ENCODE measurements around the gene LRG1. TPM values are rescaled to one million over a fixed set of nuclear protein-coding genes. Genes with fewer than 3 reads are reported as not detected.

Gene LRG1
- total and polyA plus RNA-seq, 2 of the 13 experiments (the other 11 are each of a cell fraction or from before 2014, with no cell fraction given), result 12.0 to 39.3 TPM

- peak; percentile 72; the same call in 1 of the 2 replicates for TF ChIP-seq ARID3A (IDR thresholded peaks at IDR 0.05; ENCODE audit: low read depth, low read length)
- peak; percentile 10 for TF ChIP-seq SKI (IDR thresholded peaks at IDR 0.05; ENCODE audit: partially characterized antibody)
- peak; percentile 47; the same call in 1 of the 2 replicates for TF ChIP-seq ZNF788 (CRISPR knock-in tag; IDR thresholded peaks at IDR 0.05; ENCODE audit: borderline replicate concordance)
- TF ChIP-seq ZFP36L1 (CRISPR knock-in tag; IDR thresholded peaks at IDR 0.05), result no peak
- TF ChIP-seq SPEN (CRISPR knock-in tag; IDR thresholded peaks at IDR 0.05; ENCODE audit: low read depth), result no peak
- peak; percentile 22; the same call in 1 of the 2 replicates for TF ChIP-seq PHF8 (CRISPR knock-in tag; IDR thresholded peaks at IDR 0.05)
- no peak for TF ChIP-seq ZNF605 (CRISPR knock-in tag; IDR thresholded peaks at IDR 0.05)
- TF ChIP-seq AKAP8 (CRISPR knock-in tag; IDR thresholded peaks at IDR 0.05), result no peak
- no peak for TF ChIP-seq HNF4G (IDR thresholded peaks at IDR 0.05; ENCODE audit: borderline replicate concordance, low read depth, low read length)
- TF ChIP-seq HNF4G (CRISPR knock-in tag; IDR thresholded peaks at IDR 0.05; ENCODE audit: borderline replicate concordance, low read depth), result 0 out of 2 replicates have a peak, but pooled peaks have one; percentile 33
- peak; percentile 54 for TF ChIP-seq ZFX (CRISPR knock-in tag; IDR thresholded peaks at IDR 0.05; ENCODE audit: low read depth)
- 0 out of 2 replicates have a peak, but pooled peaks have one; percentile 32 for TF ChIP-seq HIC2 (CRISPR knock-in tag; IDR thresholded peaks at IDR 0.05; ENCODE audit: low read depth)
- TF ChIP-seq ZFP37 (CRISPR knock-in tag; IDR thresholded peaks at IDR 0.05; ENCODE audit: borderline replicate concordance), result no peak
- no peak for TF ChIP-seq ZNF367 (CRISPR knock-in tag; IDR thresholded peaks at IDR 0.05; ENCODE audit: borderline replicate concordance)
- no peak for TF ChIP-seq ZNF607 (CRISPR knock-in tag; IDR thresholded peaks at IDR 0.05; ENCODE audit: borderline replicate concordance)
- TF ChIP-seq KDM3A (CRISPR knock-in tag; IDR thresholded peaks at IDR 0.05; ENCODE audit: low read depth), result 0 out of 2 replicates have a peak, but pooled peaks have one; percentile 30
- TF ChIP-seq MXD1 (CRISPR knock-in tag; IDR thresholded peaks at IDR 0.05), result peak; percentile 48; the same call in 1 of the 2 replicates
- TF ChIP-seq MTF1 (CRISPR knock-in tag; IDR thresholded peaks at IDR 0.05), result no peak
- 0 out of 2 replicates have a peak, but pooled peaks have one; percentile 34 for TF ChIP-seq KAT7 (CRISPR knock-in tag; IDR thresholded peaks at IDR 0.05; ENCODE audit: borderline replicate concordance)
- no peak for TF ChIP-seq ZNF589 (CRISPR knock-in tag; conservative IDR thresholded peaks at IDR 0.05)
- TF ChIP-seq SOX6 (IDR thresholded peaks at IDR 0.05), result no peak
- peak; percentile 50 for TF ChIP-seq SOX6 (CRISPR knock-in tag; IDR thresholded peaks at IDR 0.05)
- no peak for TF ChIP-seq ZNF781 (CRISPR knock-in tag; IDR thresholded peaks at IDR 0.05; ENCODE audit: borderline replicate concordance, not compliant biosample characterization)
- TF ChIP-seq ZBTB43 (CRISPR knock-in tag; conservative IDR thresholded peaks at IDR 0.05), result no peak
- no peak for TF ChIP-seq ARNTL (CRISPR knock-in tag; IDR thresholded peaks at IDR 0.05)
- no peak for TF ChIP-seq TBP (CRISPR knock-in tag; IDR thresholded peaks at IDR 0.05)
Measured at GRCh38 chr19:4534836-4535658, 4.8 kb downstream of the LRG1 start, which contains the start of gene PLIN5 (continued).
